SK-N-SH (cell line): ENCODE results near the gene PADI4. TPM values are rescaled to one million over a fixed set of nuclear protein-coding genes. Genes with fewer than 3 reads are reported as not detected.
A peak's percentile ranks its signal among the peaks of the same experiment; 100 is the strongest.

ENCODE experiments used
- CTCF ChIA-PET: fragments of 300-600, 350-600 bp; formaldehyde crosslinking; extraction: SDS; loops from one replicate; lab custom pipeline; 2021; lab: Yijun Ruan, JAX
- POLR2A ChIA-PET: fragments of 350-600 bp; sonication (Branson Sonifier 250); formaldehyde crosslinking; extraction: SDS; loops from one replicate; lab custom pipeline; 2020; ENCODE audit warnings: antibody characterized with exemption, inconsistent platforms; lab: Yijun Ruan, JAX
- DNase-seq: peaks from one replicate; pipeline ENCODE4 v3.0.0; 2012
- H2AFZ ChIP-seq: fragments of 200-600 bp; sonication (generic); 2 replicates; pipeline ENCODE4 v1.8.1; 2016; ENCODE audit warnings: antibody characterized with exemption, mild to moderate bottlenecking, low read depth
- H3F3A ChIP-seq: fragments of 200-600 bp; sonication (generic); replicated peaks from 2 replicates; pipeline ENCODE3; 2016; ENCODE audit warnings: antibody characterized with exemption, mild to moderate bottlenecking; ENCODE audit not compliant: insufficient read depth
- H3K27ac ChIP-seq, 2 experiments: fragments of 200-500 bp in 1 of 2; fragments of 200-600 bp in 1 of 2; sonication (Bioruptor generic) in 1 of 2; sonication (generic), shearing (Covaris generic) in 1 of 2; 2 replicates each; pipeline versions ENCODE4 v1.5.1 to v1.6.1; 2014 to 2016; ENCODE audit warnings: low read depth in 2 of 2, inconsistent platforms in 1 of 2, low read length in 1 of 2, mild to moderate bottlenecking in 1 of 2, mixed read lengths in 1 of 2
- H3K27me3 ChIP-seq: fragments of 200-600 bp; sonication (generic), shearing (Covaris generic); 2 replicates; pipeline ENCODE4 v1.6.1; 2016; ENCODE audit warnings: mixed run types; ENCODE audit not compliant: insufficient read depth
- H3K36me3 ChIP-seq, 2 experiments: fragments of 200-500 bp in 1 of 2; fragments of 200-600 bp in 1 of 2; sonication (Bioruptor generic) in 1 of 2; sonication (generic) in 1 of 2; replicated peaks in 1 of 2; 2 replicates each; pipeline versions ENCODE3 to v1.5.1; 2014 to 2016; ENCODE audit warnings: low read length in 1 of 2, mild to moderate bottlenecking in 1 of 2; ENCODE audit not compliant: insufficient read depth in 2 of 2, control insufficient read depth in 1 of 2
- H3K4me1 ChIP-seq, 2 experiments: fragments of 200-500 bp in 1 of 2; fragments of 200-600 bp in 1 of 2; sonication (Bioruptor generic) in 1 of 2; sonication (generic), shearing (Covaris generic) in 1 of 2; 2 replicates each; pipeline versions ENCODE4 v1.5.1 to v1.6.1; 2014 to 2016; ENCODE audit warnings: low read depth in 1 of 2, low read length in 1 of 2, mixed run types in 1 of 2; ENCODE audit not compliant: insufficient read depth in 2 of 2, control insufficient read depth in 1 of 2
- H3K4me2 ChIP-seq: fragments of 200-600 bp; sonication (generic), shearing (Covaris generic); 2 replicates; pipeline ENCODE4 v1.6.1; 2017; ENCODE audit warnings: mixed run types
- H3K4me3 ChIP-seq, 2 experiments: fragments of 200-500 bp in 1 of 2; fragments of 200-600 bp in 1 of 2; sonication (Bioruptor generic) in 1 of 2; sonication (generic), shearing (Covaris generic) in 1 of 2; 2 replicates each; pipeline versions ENCODE4 v1.5.1 to v1.8.1; 2014 to 2016; ENCODE audit warnings: low read depth in 2 of 2, inconsistent platforms in 1 of 2, low read length in 1 of 2, mild to moderate bottlenecking in 1 of 2, mixed read lengths in 1 of 2, moderate library complexity in 1 of 2
- H3K79me2 ChIP-seq: fragments of 200-600 bp; sonication (generic); 2 replicates; pipeline ENCODE4 v1.8.1; 2017; ENCODE audit warnings: mild to moderate bottlenecking; ENCODE audit not compliant: insufficient read depth
- H3K9ac ChIP-seq: fragments of 200-600 bp; sonication (generic); 2 replicates; pipeline ENCODE4 v1.6.1; 2017; ENCODE audit warnings: mixed run types
- H3K9me2 ChIP-seq: fragments of 200-600 bp; sonication (generic); 2 replicates; pipeline ENCODE4 v1.6.1; 2017; ENCODE audit warnings: mixed run types
- H3K9me3 ChIP-seq: fragments of 200-600 bp; sonication (generic); 2 replicates; pipeline ENCODE4 v1.6.1; 2017; ENCODE audit warnings: mixed run types, mild to moderate bottlenecking, moderate library complexity
- H4K20me1 ChIP-seq: fragments of 200-600 bp; sonication (generic); 2 replicates; pipeline ENCODE4 v1.6.1; 2017; ENCODE audit warnings: mild to moderate bottlenecking, mixed run types; ENCODE audit not compliant: insufficient read depth
- FOSL2 ChIP-seq: IDR thresholded peaks from 2 replicates; pipeline ENCODE4 v1.4.0; 2012; ENCODE audit warnings: low read depth, mild to moderate bottlenecking, moderate library complexity, borderline replicate concordance
- FOXJ3 ChIP-seq: sonication (generic); formaldehyde crosslinking; IDR thresholded peaks from 2 replicates; pipeline ENCODE4 v1.5.1; 2020; ENCODE audit warnings: mild to moderate bottlenecking, missing genetic modification reagents
- FOXM1 ChIP-seq: IDR thresholded peaks from 2 replicates; pipeline ENCODE4 v1.4.0; 2012; ENCODE audit warnings: low read depth, mild to moderate bottlenecking
- MEF2A ChIP-seq: IDR thresholded peaks from 2 replicates; pipeline ENCODE4 v1.4.0; 2012; ENCODE audit warnings: low read depth, borderline replicate concordance
- RAD21 ChIP-seq: IDR thresholded peaks from 2 replicates; pipeline ENCODE4 v1.6.1; 2012; ENCODE audit warnings: mild to moderate bottlenecking, low read length
- SMC3 ChIP-seq: IDR thresholded peaks from 2 replicates; pipeline ENCODE4 v1.6.1; 2012; ENCODE audit warnings: low read depth, low read length, improper control_type of control experiment
- TEAD4 ChIP-seq: IDR thresholded peaks from 2 replicates; pipeline ENCODE4 v1.4.0; 2012; ENCODE audit warnings: mild to moderate bottlenecking, borderline replicate concordance; ENCODE audit not compliant: insufficient read depth
- YY1 ChIP-seq: IDR thresholded peaks from 2 replicates; pipeline ENCODE4 v1.4.0; 2012; ENCODE audit warnings: low read depth, mild to moderate bottlenecking
- ZBTB33 ChIP-seq: IDR thresholded peaks from 2 replicates; pipeline ENCODE4 v1.4.0; 2012; ENCODE audit warnings: low read depth, borderline replicate concordance
- WGBS: methylation state at CpG from one replicate; pipeline ENCODE4 v1.1.6; 2017; ENCODE audit warnings: low lambda C conversion rate; 5-methylcytosine and 5-hydroxymethylcytosine counted together
- polyA plus RNA-seq, 3 experiments: library from polyadenylated mRNA; depleted of rRNA; stranded (reverse); fragments of >200 nt; gene quantifications; 2 replicates each; pipeline ENCODE4 v1.2.3, GENCODE V29; 2012
- TF ChIP-seq, protein P1 (sequence below): fragments of 150-350 bp; IDR thresholded peaks from 2 replicates; pipeline ENCODE4 v1.6.1; 2017; ENCODE audit warnings: antibody characterized with exemption, low read length, low read depth, borderline replicate concordance
- TF ChIP-seq, protein P2 (sequence below): IDR thresholded peaks from 2 replicates; pipeline ENCODE4 v1.6.1; 2012; ENCODE audit warnings: mild to moderate bottlenecking, low read depth, low read length, moderate library complexity
- TF ChIP-seq, protein P3 (sequence below): fragments of 200-600 bp; sonication (generic); IDR thresholded peaks from 2 replicates; pipeline ENCODE4 v1.6.1; 2017; ENCODE audit warnings: antibody characterized with exemption, mild to moderate bottlenecking, moderate library complexity

PADI4 gene
- polyA plus RNA-seq, 1 of the 3 experiments (the other 2 are of a cell fraction) = not detected

- TF ChIP-seq ZBTB33 = no peak
- TF ChIP-seq, protein P1, sequence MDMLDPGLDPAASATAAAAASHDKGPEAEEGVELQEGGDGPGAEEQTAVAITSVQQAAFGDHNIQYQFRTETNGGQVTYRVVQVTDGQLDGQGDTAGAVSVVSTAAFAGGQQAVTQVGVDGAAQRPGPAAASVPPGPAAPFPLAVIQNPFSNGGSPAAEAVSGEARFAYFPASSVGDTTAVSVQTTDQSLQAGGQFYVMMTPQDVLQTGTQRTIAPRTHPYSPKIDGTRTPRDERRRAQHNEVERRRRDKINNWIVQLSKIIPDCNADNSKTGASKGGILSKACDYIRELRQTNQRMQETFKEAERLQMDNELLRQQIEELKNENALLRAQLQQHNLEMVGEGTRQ = no peak
- TF ChIP-seq, protein P2, sequence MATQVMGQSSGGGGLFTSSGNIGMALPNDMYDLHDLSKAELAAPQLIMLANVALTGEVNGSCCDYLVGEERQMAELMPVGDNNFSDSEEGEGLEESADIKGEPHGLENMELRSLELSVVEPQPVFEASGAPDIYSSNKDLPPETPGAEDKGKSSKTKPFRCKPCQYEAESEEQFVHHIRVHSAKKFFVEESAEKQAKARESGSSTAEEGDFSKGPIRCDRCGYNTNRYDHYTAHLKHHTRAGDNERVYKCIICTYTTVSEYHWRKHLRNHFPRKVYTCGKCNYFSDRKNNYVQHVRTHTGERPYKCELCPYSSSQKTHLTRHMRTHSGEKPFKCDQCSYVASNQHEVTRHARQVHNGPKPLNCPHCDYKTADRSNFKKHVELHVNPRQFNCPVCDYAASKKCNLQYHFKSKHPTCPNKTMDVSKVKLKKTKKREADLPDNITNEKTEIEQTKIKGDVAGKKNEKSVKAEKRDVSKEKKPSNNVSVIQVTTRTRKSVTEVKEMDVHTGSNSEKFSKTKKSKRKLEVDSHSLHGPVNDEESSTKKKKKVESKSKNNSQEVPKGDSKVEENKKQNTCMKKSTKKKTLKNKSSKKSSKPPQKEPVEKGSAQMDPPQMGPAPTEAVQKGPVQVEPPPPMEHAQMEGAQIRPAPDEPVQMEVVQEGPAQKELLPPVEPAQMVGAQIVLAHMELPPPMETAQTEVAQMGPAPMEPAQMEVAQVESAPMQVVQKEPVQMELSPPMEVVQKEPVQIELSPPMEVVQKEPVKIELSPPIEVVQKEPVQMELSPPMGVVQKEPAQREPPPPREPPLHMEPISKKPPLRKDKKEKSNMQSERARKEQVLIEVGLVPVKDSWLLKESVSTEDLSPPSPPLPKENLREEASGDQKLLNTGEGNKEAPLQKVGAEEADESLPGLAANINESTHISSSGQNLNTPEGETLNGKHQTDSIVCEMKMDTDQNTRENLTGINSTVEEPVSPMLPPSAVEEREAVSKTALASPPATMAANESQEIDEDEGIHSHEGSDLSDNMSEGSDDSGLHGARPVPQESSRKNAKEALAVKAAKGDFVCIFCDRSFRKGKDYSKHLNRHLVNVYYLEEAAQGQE = no peak
- no peak for TF ChIP-seq RAD21
Observed at GRCh38 chr1:17273096-17273495, 34.9 kb upstream of the PADI4 start (continued).

DNA sequence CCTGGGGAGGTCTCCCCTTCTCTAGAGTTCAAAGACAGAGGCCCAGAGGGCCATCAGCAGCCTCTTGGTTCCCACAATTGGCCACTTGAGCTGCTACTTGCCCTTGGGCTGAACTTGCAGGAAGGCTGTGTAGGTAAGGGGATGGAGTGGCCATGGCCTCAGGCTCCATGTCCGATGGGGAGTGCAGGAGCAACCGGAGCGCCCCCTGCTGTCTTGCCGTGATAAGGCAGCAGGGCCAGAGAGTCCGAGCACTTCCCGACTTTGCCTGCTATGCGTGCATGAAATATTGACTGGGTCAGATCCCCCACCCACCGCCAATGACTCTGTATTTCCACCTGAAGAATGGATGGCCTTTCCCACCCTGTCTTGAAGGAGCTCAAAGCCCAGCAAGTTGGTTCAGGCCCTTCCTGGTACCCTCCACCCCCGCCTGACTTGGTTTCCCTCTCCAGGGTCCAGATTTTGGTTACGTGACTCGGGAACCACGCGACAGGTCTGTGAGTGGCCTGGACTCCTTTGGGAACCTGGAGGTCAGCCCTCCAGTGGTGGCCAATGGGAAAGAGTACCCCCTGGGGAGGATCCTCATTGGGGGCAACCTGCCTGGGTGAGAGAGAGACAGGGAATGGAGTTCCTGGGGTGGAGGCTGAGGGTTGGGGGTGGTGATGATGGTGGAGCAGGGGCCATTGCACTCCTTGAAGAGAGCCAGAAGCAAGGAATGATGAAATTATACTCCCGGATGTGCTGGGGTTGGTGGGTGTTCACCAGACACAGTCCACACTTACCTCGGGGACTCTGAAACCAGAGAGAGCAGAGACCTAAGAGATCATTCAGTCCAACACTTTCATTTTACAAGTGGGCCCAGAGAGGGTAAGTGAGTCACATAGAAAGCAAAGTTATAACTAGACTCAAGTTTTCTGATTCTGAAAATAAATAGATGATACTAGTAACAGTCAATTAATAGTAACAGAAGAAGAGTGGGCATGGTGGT is 33.5 kb upstream of the PADI4 start:
- TF ChIP-seq YY1 = no peak
- TF ChIP-seq MEF2A = no peak
- TF ChIP-seq TEAD4 = no peak
- no peak for TF ChIP-seq FOSL2
- TF ChIP-seq FOXM1 = no peak
- TF ChIP-seq, protein P3, sequence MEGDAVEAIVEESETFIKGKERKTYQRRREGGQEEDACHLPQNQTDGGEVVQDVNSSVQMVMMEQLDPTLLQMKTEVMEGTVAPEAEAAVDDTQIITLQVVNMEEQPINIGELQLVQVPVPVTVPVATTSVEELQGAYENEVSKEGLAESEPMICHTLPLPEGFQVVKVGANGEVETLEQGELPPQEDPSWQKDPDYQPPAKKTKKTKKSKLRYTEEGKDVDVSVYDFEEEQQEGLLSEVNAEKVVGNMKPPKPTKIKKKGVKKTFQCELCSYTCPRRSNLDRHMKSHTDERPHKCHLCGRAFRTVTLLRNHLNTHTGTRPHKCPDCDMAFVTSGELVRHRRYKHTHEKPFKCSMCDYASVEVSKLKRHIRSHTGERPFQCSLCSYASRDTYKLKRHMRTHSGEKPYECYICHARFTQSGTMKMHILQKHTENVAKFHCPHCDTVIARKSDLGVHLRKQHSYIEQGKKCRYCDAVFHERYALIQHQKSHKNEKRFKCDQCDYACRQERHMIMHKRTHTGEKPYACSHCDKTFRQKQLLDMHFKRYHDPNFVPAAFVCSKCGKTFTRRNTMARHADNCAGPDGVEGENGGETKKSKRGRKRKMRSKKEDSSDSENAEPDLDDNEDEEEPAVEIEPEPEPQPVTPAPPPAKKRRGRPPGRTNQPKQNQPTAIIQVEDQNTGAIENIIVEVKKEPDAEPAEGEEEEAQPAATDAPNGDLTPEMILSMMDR = peak; percentile 72
- TF ChIP-seq RAD21 = peak; percentile 57
- TF ChIP-seq FOXJ3 (CRISPR knock-in tag) = no peak
- TF ChIP-seq SMC3 = peak; percentile 63
- H3K9ac ChIP-seq = no peak overlapping the region
- no peaks in the 10 kb centered on the region for H3K9me3 ChIP-seq
- no peaks in the 10 kb centered on the region for H4K20me1 ChIP-seq
- H3K4me1 ChIP-seq = peaks cover 0 to 4% of the 10 kb centered on the region in 2 experiments; a peak in 1 of 4 replicates
- H2AFZ ChIP-seq = no peak overlapping the region
- H3K4me3 ChIP-seq = no peak overlapping the region
- H3K4me2 ChIP-seq = no peak overlapping the region
- no peak overlapping the region for H3K27ac ChIP-seq
- no peaks in the 10 kb centered on the region for H3K9me2 ChIP-seq
- peak; percentile 76 for DNase-seq
- no peaks in the 10 kb centered on the region for H3K27me3 ChIP-seq
- no peaks in the 10 kb centered on the region for H3K79me2 ChIP-seq
- H3K36me3 ChIP-seq = no peaks in the 10 kb centered on the region
- no peaks in the 10 kb centered on the region for H3F3A ChIP-seq
- 40% methylated on average over 12 of the region's 15 CpGs for WGBS
- ChIA-PET CTCF (interaction anchor here (0.6 to 1.8 kb wide), 18 partner anchors 13 to 217 kb away, joined by 3 to 11 read pairs (median 4); partner anchors contain the start of gene PADI3), POLR2A (no interaction called here)
